PFSK-1 (cell line): Measurements from ENCODE around the gene TMEM14A.

ENCODE experiments used
- FOXP2 ChIP-seq: optimal IDR thresholded peaks from 2 replicates; pipeline ENCODE3; 2011; ENCODE audit warnings: borderline replicate concordance, control low read depth, inconsistent platforms; ENCODE audit not compliant: insufficient read depth; ENCODE audit errors: extremely low read length, extremely low read depth
- POLR2AphosphoS5 ChIP-seq: IDR thresholded peaks from 2 replicates; pipeline ENCODE4 v1.6.1; 2012; ENCODE audit warnings: low read depth, mild to moderate bottlenecking, control low read depth, low read length, moderate library complexity
- SIN3A ChIP-seq: IDR thresholded peaks from 2 replicates; pipeline ENCODE4 v1.6.1; 2012; ENCODE audit warnings: mild to moderate bottlenecking, low read length, moderate library complexity, borderline replicate concordance; ENCODE audit not compliant: insufficient read depth
- TAF1 ChIP-seq: IDR thresholded peaks from 2 replicates; pipeline ENCODE4 v1.6.1; 2012; ENCODE audit warnings: low read length, control low read depth, borderline replicate concordance; ENCODE audit not compliant: insufficient read depth
- TF ChIP-seq, protein P1 (sequence below), 2 experiments: IDR thresholded peaks; 2 replicates each; pipeline versions ENCODE4 v1.6.1 to v1.8.0; 2011 to 2012; ENCODE audit warnings: low read depth in 2 of 2, low read length in 2 of 2, control low read depth in 1 of 2, inconsistent platforms in 1 of 2, mild to moderate bottlenecking in 1 of 2, moderate library complexity in 1 of 2; ENCODE audit not compliant: insufficient read depth in 1 of 2

Gene TMEM14A

GRCh38 chr6:52706001-52706400, 35.1 kb downstream of the TMEM14A start:
- TF ChIP-seq POLR2AphosphoS5 (no peak), SIN3A (no peak), FOXP2 (no peak), TAF1 (no peak)
- TF ChIP-seq, protein P1, sequence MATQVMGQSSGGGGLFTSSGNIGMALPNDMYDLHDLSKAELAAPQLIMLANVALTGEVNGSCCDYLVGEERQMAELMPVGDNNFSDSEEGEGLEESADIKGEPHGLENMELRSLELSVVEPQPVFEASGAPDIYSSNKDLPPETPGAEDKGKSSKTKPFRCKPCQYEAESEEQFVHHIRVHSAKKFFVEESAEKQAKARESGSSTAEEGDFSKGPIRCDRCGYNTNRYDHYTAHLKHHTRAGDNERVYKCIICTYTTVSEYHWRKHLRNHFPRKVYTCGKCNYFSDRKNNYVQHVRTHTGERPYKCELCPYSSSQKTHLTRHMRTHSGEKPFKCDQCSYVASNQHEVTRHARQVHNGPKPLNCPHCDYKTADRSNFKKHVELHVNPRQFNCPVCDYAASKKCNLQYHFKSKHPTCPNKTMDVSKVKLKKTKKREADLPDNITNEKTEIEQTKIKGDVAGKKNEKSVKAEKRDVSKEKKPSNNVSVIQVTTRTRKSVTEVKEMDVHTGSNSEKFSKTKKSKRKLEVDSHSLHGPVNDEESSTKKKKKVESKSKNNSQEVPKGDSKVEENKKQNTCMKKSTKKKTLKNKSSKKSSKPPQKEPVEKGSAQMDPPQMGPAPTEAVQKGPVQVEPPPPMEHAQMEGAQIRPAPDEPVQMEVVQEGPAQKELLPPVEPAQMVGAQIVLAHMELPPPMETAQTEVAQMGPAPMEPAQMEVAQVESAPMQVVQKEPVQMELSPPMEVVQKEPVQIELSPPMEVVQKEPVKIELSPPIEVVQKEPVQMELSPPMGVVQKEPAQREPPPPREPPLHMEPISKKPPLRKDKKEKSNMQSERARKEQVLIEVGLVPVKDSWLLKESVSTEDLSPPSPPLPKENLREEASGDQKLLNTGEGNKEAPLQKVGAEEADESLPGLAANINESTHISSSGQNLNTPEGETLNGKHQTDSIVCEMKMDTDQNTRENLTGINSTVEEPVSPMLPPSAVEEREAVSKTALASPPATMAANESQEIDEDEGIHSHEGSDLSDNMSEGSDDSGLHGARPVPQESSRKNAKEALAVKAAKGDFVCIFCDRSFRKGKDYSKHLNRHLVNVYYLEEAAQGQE (IDR thresholded peaks at IDR 0.05; ENCODE audit: insufficient read depth in 1 of 2, low read depth in 2 of 2, low read length in 2 of 2), result no peak

DNA sequence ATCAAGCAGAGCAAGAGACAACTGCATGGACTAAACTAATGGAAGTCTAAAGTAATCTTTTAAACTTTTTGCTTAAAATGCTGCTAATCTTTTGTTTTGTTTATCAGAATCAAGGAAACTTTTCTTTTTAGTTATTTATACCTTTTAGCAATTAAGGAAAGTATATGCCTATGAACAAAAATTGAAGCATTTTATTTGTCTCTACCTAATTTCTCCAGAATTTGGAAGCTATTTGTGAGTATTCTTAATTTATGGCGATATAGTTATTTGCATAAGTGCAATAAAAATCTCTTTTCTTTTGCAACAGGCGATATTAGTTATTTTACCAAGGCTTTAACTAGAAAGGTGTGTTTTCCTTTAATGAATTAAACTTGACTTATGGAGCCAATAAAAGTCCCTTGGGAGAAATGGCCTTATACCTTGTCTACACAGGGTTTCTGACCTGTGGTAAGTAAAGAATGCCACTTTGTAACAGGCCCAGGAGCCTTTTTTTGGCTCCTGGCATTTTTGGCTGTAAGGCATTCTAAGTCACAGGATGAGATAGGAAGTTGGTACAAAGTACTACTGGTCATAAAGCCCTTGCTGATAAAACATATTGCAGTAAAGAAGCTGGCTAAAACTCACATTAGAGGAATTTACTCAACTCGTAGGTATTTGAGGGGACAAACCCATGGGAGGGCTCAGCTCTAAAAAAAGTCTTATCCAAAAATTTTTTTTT, 37.2 kb downstream of the TMEM14A start:
- TF ChIP-seq TAF1 (no peak), FOXP2 (no peak), POLR2AphosphoS5 (no peak), SIN3A (no peak)
- TF ChIP-seq, protein P1 (IDR thresholded peaks at IDR 0.05; ENCODE audit: insufficient read depth in 1 of 2, low read depth in 2 of 2, low read length in 2 of 2), result no peak

DNA sequence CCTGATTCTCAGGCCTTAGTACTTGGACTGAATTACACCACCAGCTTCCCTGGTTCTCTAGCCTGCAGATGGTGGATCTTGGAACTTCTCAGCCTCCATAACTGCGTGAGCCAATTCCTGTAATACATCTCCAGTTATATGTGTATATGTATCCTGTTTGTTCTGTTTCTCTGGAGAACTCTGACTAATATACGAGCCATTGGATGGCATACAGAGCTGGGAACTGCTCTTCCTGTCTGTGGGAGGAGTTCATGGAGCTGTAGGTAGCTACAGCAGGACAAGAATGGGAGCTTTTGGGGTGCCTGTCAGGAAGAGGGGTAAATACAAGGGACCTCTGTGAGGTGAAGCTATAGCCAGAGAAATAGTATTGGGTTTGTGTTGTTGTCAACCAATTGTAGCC, 41.2 kb downstream of the TMEM14A start:
- TF ChIP-seq FOXP2, result no peak
- TF ChIP-seq, protein P1 (IDR thresholded peaks at IDR 0.05; ENCODE audit: insufficient read depth in 1 of 2, low read depth in 2 of 2, low read length in 2 of 2), result no peak
- no peak for TF ChIP-seq POLR2AphosphoS5
- TF ChIP-seq TAF1, result no peak
- no peak for TF ChIP-seq SIN3A

GRCh38 chr6:52718550-52718949, 47.6 kb downstream of the TMEM14A start:
- TF ChIP-seq SIN3A (no peak), TAF1 (no peak), FOXP2 (no peak), POLR2AphosphoS5 (no peak)
- TF ChIP-seq, protein P1 (IDR thresholded peaks at IDR 0.05; ENCODE audit: insufficient read depth in 1 of 2, low read depth in 2 of 2, low read length in 2 of 2), result no peak
